ES-I3 (cell line): ENCODE data around the gene CCDC51.

Experiments used
- H3K36me3 ChIP-seq: 2 replicates; pipeline ENCODE4 v1.6.1; 2013; ENCODE audit warnings: mild to moderate bottlenecking, low read length, control low read depth, moderate library complexity; ENCODE audit not compliant: insufficient read depth
- H3K4me1 ChIP-seq: 2 replicates; pipeline ENCODE4 v1.6.1; 2013; ENCODE audit warnings: mild to moderate bottlenecking, control low read depth, low read length; ENCODE audit not compliant: insufficient read depth
- H3K9ac ChIP-seq: 2 replicates; pipeline ENCODE4 v1.6.1; 2013; ENCODE audit warnings: low read depth, mild to moderate bottlenecking, low read length, moderate library complexity
- H3K9me3 ChIP-seq: 2 replicates; pipeline ENCODE4 v1.6.1; 2013; ENCODE audit warnings: mild to moderate bottlenecking, low read length, moderate library complexity; ENCODE audit not compliant: control insufficient read depth, insufficient read depth

CCDC51 gene

DNA sequence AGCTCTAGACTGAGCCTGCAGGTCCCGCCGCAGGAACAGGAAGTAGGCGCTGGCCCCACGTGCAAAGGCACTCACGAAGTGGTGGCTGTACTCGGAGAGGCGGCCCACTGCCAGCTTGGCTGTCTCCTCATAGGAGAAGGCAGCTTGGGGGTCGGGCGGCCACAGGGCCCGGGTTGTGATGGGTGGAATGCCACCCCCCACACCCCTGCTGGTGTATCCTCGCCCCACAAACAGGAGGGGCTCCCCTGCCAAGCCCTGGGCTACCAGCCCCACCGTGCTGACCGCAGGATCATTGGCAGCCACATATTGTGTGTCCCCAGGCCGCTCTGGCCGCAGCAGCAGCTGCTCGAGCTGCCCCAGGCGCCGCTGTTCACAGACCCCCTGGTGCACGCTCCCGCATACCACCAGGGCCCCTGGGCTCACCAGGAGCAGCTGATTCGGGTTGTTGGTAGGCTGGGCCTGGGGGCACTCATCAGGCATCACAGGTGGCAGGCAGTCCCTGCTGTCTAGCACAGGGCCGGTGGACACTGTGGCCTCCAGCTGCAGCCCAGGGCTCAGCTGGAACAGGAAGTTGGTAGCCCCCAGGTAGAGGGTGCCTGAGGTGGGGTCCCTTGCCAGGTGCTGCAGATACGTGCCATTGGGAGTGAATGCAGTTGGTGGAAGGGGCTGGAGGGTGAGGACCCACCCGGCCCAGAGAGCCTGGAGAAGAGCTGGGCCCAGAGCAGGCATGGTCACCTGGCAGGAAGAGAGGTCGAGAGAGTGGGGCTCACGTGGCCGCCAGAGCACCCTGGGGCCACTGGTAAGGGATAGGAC lies 15.8 kb downstream of the CCDC51 start:
- Histone ChIP-seq H3K9ac (no peak overlapping the region), H3K9me3 (no peaks in the 10 kb centered on the region), H3K4me1 (peaks cover 15% of the 10 kb centered on the region; the same call in 1 of the 2 replicates), H3K36me3 (no peaks in the 10 kb centered on the region; the same call in none of the 2 replicates)

DNA sequence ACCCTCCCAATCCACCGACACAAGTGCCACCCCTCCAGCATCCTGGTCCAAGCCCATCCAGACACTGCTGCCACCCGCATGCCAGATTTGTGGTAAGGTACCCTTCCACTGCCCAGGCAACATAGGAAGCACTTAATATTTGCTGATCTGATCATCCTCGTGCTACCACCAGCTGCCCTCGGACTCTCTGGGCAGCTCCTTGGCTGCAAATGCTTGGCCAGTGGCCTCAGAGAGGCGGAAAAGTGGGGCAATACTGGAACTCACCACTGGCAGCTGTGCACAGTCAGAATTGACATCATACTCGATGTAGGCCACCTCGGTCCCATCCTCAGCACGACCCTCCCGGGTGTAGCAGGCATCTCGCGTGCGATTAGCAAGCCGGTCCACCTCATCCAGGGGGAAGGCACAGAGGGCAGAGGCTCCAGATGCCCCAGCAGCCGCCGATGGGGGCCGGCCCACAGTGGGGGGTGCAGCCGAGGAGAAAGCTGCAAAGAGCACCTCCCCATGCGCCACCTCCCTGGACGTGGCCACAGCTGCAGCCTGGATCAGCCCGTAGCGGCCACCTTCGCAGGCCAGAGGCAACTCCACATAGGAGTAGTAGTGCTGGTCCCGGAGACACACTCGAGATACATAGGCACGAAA lies 16.6 kb downstream of the CCDC51 start:
- no peak overlapping the region for H3K9ac ChIP-seq
- H3K9me3 ChIP-seq = no peaks in the 10 kb centered on the region
- H3K4me1 ChIP-seq = peaks cover 15% of the 10 kb centered on the region; the same call in 1 of the 2 replicates
- no peaks in the 10 kb centered on the region; the same call in none of the 2 replicates for H3K36me3 ChIP-seq

DNA sequence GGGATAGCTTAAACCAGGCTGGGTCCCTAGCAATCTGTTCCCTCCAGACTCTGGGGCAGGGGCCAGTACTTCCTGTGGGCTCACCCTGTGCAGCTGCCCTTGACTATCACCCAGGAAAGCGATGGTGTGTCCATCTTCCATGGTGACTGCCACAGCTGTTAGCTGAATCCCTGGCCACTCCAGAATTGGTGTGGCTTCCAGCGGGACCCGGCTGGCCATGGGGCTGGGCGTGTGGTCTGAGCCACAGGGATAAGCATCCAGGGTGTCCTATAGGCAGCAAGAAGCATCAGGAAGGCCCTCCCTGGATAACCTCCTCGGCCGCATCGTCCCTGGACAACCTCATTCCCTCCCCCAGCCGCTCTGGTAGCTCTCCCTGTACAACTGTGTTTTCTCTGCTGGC lies 17.2 kb downstream of the CCDC51 start:
- no peaks in the 10 kb centered on the region for H3K9me3 ChIP-seq
- H3K4me1 ChIP-seq = peaks cover 13% of the 10 kb centered on the region; the same call in 1 of the 2 replicates
- no peaks in the 10 kb centered on the region; the same call in none of the 2 replicates for H3K36me3 ChIP-seq
- no peak overlapping the region for H3K9ac ChIP-seq

DNA sequence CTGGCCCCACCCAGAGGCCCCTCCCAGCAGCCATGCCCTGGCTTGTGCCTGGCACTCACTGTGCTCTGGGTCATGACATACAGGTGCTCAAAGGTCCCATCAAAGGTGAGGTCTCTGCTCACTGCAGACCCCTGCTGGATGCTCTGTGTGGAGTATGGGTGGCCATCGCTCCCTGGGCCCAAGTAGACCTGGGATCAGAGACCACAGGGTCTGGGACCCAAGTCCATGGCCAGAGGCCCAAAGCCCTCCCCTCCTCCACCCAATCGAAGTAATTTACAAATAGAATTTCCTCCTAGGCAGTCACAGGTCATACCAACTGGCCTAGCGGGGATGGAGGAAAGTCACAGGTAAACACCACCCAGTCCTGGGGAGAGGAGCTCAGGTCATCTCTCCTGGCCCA lies 17.6 kb downstream of the CCDC51 start:
- H3K4me1 ChIP-seq = peaks cover 8% of the 10 kb centered on the region; the same call in 1 of the 2 replicates
- no peaks in the 10 kb centered on the region for H3K9me3 ChIP-seq
- no peaks in the 10 kb centered on the region; the same call in none of the 2 replicates for H3K36me3 ChIP-seq
- no peak overlapping the region for H3K9ac ChIP-seq

DNA sequence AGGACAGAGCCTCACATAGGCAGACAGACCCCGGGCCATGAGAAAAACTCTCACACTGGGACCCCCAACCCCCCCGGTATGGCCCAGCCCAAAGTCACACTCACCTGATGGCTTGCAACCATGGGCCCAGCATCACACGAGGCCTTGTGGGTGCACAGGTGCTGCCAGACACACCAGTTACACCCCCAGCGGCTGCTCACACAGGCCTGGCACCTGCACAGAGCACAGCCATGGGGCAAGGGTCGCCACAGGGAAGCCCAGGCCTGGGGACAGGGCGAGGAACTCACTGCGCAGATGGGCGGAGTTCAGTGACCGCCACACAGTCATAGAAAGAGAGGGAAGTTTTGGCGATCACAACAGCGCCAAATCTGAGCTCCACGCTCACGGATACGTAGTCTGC lies 19.4 kb downstream of the CCDC51 start:
- no peak overlapping the region for H3K9ac ChIP-seq
- H3K9me3 ChIP-seq = no peaks in the 10 kb centered on the region
- H3K4me1 ChIP-seq = peaks cover 3% of the 10 kb centered on the region; the same call in 1 of the 2 replicates
- no peaks in the 10 kb centered on the region; the same call in none of the 2 replicates for H3K36me3 ChIP-seq

DNA sequence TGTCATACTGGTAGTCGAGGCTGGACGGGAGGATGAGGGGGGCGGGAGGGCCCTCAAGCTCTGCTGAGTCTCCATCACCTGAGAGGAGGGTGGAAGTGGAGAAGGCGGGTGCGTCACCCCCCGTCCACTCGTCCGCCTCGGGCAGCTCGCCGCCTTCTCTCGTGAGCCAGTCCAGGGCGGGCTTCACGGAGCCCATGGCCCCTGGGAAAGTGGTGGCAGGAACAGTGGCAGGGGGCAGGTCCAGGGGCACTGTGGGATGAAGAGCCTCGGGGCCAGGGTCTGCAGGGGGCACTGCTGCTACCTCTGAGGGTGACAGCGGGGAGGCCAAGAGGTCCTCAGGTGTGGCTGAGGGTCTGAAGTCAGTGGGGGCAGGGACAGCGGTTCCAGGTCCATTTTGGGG lies 20.3 kb downstream of the CCDC51 start:
- Histone ChIP-seq H3K36me3 (no peaks in the 10 kb centered on the region; the same call in none of the 2 replicates), H3K9me3 (no peaks in the 10 kb centered on the region), H3K9ac (no peak overlapping the region), H3K4me1 (no peaks in the 10 kb centered on the region)

DNA sequence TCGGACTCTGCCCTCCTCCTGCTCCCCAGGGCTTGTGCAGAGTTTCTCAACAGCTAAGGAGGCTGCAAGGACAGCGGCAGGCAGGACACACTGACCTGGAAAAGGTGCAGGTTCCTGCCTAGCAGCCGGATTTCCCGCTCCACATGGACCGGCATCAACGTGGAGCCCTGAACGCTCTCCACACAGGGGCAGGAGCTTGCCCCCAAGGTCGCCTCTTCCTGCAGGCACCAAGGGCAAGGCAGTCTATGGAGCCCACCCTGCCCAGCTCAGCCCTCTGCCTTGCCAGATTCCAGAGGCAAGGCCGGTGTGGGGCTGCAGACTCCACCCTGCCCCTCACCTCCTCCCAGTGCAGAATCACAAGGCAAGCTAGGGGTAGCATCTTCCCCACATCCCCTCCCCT lies 20.8 kb downstream of the CCDC51 start:
- no peak overlapping the region for H3K9ac ChIP-seq
- no peaks in the 10 kb centered on the region for H3K9me3 ChIP-seq
- H3K4me1 ChIP-seq = no peaks in the 10 kb centered on the region
- no peaks in the 10 kb centered on the region; the same call in none of the 2 replicates for H3K36me3 ChIP-seq

DNA sequence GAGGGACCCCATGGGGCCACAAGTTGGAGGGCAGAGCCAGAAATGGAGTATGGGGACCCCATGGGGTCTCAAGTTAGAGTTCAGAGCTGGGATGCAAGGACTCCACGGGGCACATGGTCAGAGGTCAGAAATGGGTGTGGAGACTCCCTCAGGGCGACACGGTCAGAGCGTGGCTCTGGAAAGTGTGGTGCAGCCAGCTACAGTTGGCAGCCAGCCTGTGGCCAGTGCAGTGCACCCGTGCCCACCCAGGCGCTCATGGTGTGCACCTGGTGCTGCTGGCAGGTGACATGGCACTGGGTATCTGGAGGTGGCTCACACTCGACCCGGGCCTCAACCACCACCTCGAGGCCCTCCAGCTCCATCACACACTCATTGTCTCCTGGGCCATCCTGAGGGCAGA lies 21.3 kb downstream of the CCDC51 start:
- Histone ChIP-seq H3K4me1 (no peaks in the 10 kb centered on the region), H3K9me3 (no peaks in the 10 kb centered on the region), H3K36me3 (no peaks in the 10 kb centered on the region; the same call in 1 of the 2 replicates), H3K9ac (no peak overlapping the region)

DNA sequence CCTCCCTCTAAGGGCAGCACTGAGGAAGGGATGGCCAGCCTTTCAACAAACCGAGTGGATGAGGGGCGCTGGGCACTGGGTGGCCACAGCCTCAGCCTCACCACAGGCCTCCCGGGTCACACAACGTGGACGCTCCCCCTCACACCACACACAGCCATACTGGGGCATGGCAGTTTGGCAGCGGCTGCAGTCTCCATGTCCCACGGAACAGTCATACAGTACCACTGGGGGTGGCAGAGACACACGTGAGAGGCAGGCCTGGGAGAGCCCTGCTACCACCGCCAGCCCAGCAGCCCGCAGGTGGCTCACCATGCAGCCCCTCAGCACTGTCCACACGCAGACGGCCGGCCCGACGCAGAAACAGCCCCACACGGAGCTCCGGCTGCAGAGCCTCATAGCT lies 21.8 kb downstream of the CCDC51 start:
- H3K9me3 ChIP-seq = no peaks in the 10 kb centered on the region
- no peak overlapping the region for H3K9ac ChIP-seq
- H3K4me1 ChIP-seq = no peaks in the 10 kb centered on the region
- H3K36me3 ChIP-seq = no peaks in the 10 kb centered on the region; the same call in 1 of the 2 replicates

DNA sequence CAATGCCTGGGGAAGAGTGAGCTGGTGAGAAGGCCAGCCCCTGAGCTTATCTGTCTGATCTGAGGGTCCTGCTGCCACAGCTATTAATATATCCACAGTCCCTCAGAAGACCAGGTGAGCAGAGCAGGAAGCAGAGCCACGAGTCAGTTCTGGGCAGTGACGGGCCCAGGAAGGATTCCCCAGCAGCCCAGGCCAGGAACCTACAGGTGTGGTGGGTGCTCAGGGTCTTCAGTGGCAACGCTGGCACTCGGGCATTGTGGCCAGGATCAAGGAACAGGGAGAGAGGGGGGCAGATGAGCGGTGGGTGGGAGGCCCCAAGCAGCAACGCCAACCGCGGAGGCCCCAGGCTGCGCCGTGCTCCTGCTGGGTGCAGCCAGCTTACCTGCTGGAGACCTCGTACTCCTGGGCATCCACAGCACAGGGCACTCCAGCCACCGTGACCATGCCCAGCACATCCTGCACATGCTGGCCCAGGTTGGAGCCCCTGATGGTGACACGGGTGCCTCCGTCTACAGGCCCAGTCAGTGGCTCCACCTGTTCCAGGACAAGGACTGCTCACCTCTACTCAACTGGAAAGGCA lies 22.3 kb downstream of the CCDC51 start:
- H3K9me3 ChIP-seq = no peaks in the 10 kb centered on the region
- H3K36me3 ChIP-seq = no peaks in the 10 kb centered on the region; the same call in 1 of the 2 replicates
- H3K4me1 ChIP-seq = no peaks in the 10 kb centered on the region
- H3K9ac ChIP-seq = no peak overlapping the region

DNA sequence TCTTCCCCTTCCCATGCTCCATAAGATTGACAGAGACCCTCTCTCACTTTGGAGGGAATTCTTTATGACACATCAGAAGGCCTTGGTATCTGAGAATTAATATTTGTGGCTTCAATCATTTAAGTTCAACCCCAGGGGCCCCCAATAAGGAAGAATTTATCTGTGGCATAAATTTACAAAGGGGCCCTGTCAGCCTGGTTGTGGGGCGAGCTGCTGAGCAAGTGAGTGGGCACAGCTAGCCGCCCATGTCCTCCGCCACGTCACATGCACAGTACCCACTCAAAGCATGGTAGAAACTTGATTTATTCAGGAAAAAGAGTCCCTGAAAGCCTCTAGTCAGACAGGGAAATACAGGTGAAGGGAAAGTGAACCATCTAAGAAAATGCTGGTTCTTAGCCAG lies 23.4 kb downstream of the CCDC51 start:
- no peaks in the 10 kb centered on the region for H3K4me1 ChIP-seq
- no peaks in the 10 kb centered on the region for H3K9me3 ChIP-seq
- H3K9ac ChIP-seq = no peak overlapping the region
- no peaks in the 10 kb centered on the region; the same call in 1 of the 2 replicates for H3K36me3 ChIP-seq

DNA sequence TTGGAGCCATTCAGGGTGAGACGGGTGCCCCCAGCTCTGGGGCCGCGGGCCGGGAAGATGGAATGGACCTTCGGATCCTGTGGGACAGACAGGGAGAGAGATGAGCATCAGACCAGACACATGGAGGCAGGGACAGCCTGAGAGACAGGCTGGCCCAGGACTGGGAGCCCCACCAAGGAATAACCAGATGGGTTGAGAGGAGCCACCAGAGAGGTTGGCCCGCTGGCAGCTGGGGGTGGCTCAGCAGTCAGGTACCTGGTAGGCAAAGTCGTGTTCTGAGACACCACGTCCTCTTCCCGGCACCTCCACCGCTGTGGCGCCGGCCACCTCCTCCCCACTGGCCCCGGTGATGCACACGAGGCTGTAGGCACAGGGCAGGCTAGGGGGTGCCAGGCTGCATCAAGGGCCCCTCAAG lies 23.8 kb downstream of the CCDC51 start:
- H3K36me3 ChIP-seq = peaks cover 3% of the 10 kb centered on the region; the same call in 1 of the 2 replicates
- no peaks in the 10 kb centered on the region for H3K9me3 ChIP-seq
- H3K9ac ChIP-seq = no peak overlapping the region
- H3K4me1 ChIP-seq = no peaks in the 10 kb centered on the region

DNA sequence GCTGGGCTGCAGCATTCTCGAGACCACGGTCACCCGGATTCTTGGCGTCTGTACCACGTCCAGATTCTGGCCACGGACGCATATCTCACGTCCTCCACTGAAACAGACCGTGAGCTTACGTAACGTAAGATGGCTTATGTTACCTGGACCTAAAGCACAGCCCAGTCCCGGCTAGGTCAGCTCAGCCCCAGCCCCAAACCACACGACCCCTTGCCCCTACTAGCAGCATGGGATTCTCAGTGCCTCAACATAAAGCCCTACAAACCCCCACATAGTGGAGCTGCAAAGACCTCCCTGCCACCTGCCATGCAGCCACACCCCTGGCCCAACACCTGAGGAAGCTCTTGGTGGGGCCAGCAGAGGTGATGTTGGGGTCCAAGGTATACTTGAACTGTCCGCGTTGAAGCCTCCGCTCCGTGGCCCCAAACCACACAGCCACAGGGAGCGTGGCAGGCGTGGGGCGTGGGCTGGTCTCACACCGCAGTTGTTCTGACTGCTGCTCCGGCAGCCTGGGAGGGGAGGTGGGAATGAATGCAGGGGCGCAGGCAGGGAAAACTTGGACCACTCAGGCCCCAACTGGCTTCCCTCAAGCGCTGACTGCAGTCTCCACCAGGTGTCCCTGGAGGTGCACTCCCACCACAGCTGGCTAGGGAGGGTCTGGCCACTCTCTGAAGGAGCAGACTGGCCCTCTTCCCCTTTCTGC lies 24.5 kb downstream of the CCDC51 start:
- peaks cover 3% of the 10 kb centered on the region; the same call in 1 of the 2 replicates for H3K36me3 ChIP-seq

More for the DNA sequence above, 24.5 kb downstream of the CCDC51 start:
- Histone ChIP-seq H3K9ac (no peak overlapping the region), H3K4me1 (no peaks in the 10 kb centered on the region), H3K9me3 (no peaks in the 10 kb centered on the region)
